Tibial nerve (tissue), 4 donors: Measurements from ENCODE around the gene HECTD4. TPM values are rescaled to one million over a fixed set of nuclear protein-coding genes. Genes with fewer than 3 reads are reported as not detected.

Source experiments
- DNase-seq, 2 donors: peaks; one replicate each; pipeline ENCODE4 v3.0.0-alpha.2; 2019; ENCODE audit warnings: low spot score in 2 of 2
- H3K27ac ChIP-seq, 4 donors: fragments of 200-600 bp; sonication (generic) in 3 of 4; one replicate each; pipeline ENCODE4 v1.5.1; 2017 to 2019; ENCODE audit warnings: mild to moderate bottlenecking in 1 of 4
- H3K27me3 ChIP-seq, 2 donors: fragments of 200-600 bp; sonication (generic) in 1 of 2; one replicate each; pipeline versions ENCODE4 v1.5.1 to v1.6.0; 2017 to 2019
- H3K36me3 ChIP-seq, 3 donors: fragments of 200-600 bp; sonication (generic); one replicate each; pipeline ENCODE4 v1.5.1; 2018 to 2019
- H3K4me1 ChIP-seq, 4 donors: fragments of 200-600 bp; sonication (generic) in 3 of 4; one replicate each; pipeline ENCODE4 v1.5.1; 2017 to 2019
- H3K4me3 ChIP-seq, 4 donors: fragments of 200-600 bp; sonication (generic) in 3 of 4; one replicate each; pipeline ENCODE4 v1.5.1; 2017 to 2019; ENCODE audit warnings: mild to moderate bottlenecking in 1 of 4, moderate library complexity in 1 of 4
- H3K9me3 ChIP-seq, 4 donors: fragments of 200-600 bp; sonication (generic) in 3 of 4; one replicate each; pipeline ENCODE4 v1.5.1; 2017 to 2019
- CTCF ChIP-seq, 5 experiments: fragments of 200-600 bp in 3 of 5; fragments of 450-650 bp in 2 of 5; sonication (generic) in 3 of 5; IDR thresholded peaks; one replicate each; pipeline ENCODE4 v1.5.1; 2016 to 2019; ENCODE audit warnings: antibody characterized with exemption in 5 of 5, mild to moderate bottlenecking in 3 of 5, moderate library complexity in 2 of 5
- EP300 ChIP-seq, 2 donors: sonication (generic); formaldehyde crosslinking; IDR thresholded peaks; one replicate each; pipeline ENCODE4 v1.6.1; 2017; ENCODE audit warnings: antibody characterized with exemption in 2 of 2, mild to moderate bottlenecking in 1 of 2
- POLR2A ChIP-seq, 2 donors: fragments of 450-650 bp; IDR thresholded peaks; one replicate each; pipeline ENCODE4 v1.6.1; 2017; ENCODE audit warnings: antibody characterized with exemption in 2 of 2, mild to moderate bottlenecking in 2 of 2, moderate library complexity in 2 of 2
- WGBS, 2 donors: methylation state at CpG; one replicate each; pipeline ENCODE4 v1.1.5; 2018; 5-methylcytosine and 5-hydroxymethylcytosine counted together
- total RNA-seq, 4 donors: library from RNA; depleted of rRNA; stranded (reverse); fragments of >200 nt; gene quantifications; one replicate each; pipeline ENCODE4 v1.1.0, GENCODE V29; 2016

The HECTD4 gene
- total RNA-seq, 4 donors from 2014 or later = 43.0 to 70.5 (median 58.5) TPM

GRCh38 chr12:112146123-112146522, 236.1 kb downstream of the HECTD4 start:
- Histone ChIP-seq H3K27ac (no peak overlapping the region), H3K4me3 (no peak overlapping the region), H3K4me1 (no peaks in the 10 kb centered on the region), H3K27me3 (no peaks in the 10 kb centered on the region), H3K9me3 (no peaks in the 10 kb centered on the region), H3K36me3 (peaks cover 2 to 98% (median 47%) of the 10 kb centered on the region in 3 donors)
- no peak for TF ChIP-seq POLR2A (IDR thresholded peaks at IDR 0.05)
- no peak for TF ChIP-seq CTCF (IDR thresholded peaks at IDR 0.05)
- no peak for TF ChIP-seq EP300 (IDR thresholded peaks at IDR 0.05)
- no peak for DNase-seq
- 86 to 89% methylated on average over 1 of the region's 1 CpG for WGBS, 2 donors

GRCh38 chr12:112140728-112141127, 241.5 kb downstream of the HECTD4 start:
- no peaks in the 10 kb centered on the region for H3K4me1 ChIP-seq
- TF ChIP-seq CTCF (IDR thresholded peaks at IDR 0.05) = no peak
- TF ChIP-seq EP300 (IDR thresholded peaks at IDR 0.05) = no peak
- TF ChIP-seq POLR2A (IDR thresholded peaks at IDR 0.05) = no peak
- peaks cover 2 to 99% (median 35%) of the 10 kb centered on the region in 3 donors for H3K36me3 ChIP-seq
- H3K27me3 ChIP-seq = no peaks in the 10 kb centered on the region
- DNase-seq = no peak
- H3K9me3 ChIP-seq = no peaks in the 10 kb centered on the region
- no peak overlapping the region for H3K4me3 ChIP-seq
- no peak overlapping the region for H3K27ac ChIP-seq
- WGBS, 2 donors = 85 to 90% methylated on average over 5 of the region's 5 CpGs

- no peaks in the 10 kb centered on the region for H3K27me3 ChIP-seq
- 90 to 92% methylated on average over 3 of the region's 3 CpGs for WGBS, 2 donors
- TF ChIP-seq CTCF (IDR thresholded peaks at IDR 0.05) (no peak), POLR2A (IDR thresholded peaks at IDR 0.05) (no peak)
- no peaks in the 10 kb centered on the region for H3K9me3 ChIP-seq
- DNase-seq = no peak
- no peak overlapping the region for H3K27ac ChIP-seq
- H3K36me3 ChIP-seq = peaks cover 0 to 57% (median 26%) of the 10 kb centered on the region in 3 donors
- no peak overlapping the region for H3K4me3 ChIP-seq
- H3K4me1 ChIP-seq = peaks cover 0 to 36% (median 16%) of the 10 kb centered on the region in 4 donors
These were observed 247.5 kb downstream of the HECTD4 start for GRCh38 chr12:112134731-112135130.

GRCh38 chr12:112133418-112133817, 248.8 kb downstream of the HECTD4 start:
- no peak for DNase-seq

GRCh38 chr12:112131686-112132085, 250.5 kb downstream of the HECTD4 start:
- peak overlapping the region in 2 of 4 donors; percentile 62 to 71 for H3K27ac ChIP-seq
- 71 to 73% methylated on average over 1 of the region's 1 CpG for WGBS, 2 donors
- H3K9me3 ChIP-seq = no peaks in the 10 kb centered on the region
- TF ChIP-seq POLR2A (IDR thresholded peaks at IDR 0.05) (no peak), CTCF (IDR thresholded peaks at IDR 0.05) (no peak), EP300 (IDR thresholded peaks at IDR 0.05) (no peak)
- no peak for DNase-seq
- peaks cover 0 to 27% (median 16%) of the 10 kb centered on the region in 3 donors for H3K36me3 ChIP-seq
- peaks cover 0 to 62% (median 30%) of the 10 kb centered on the region in 4 donors for H3K4me1 ChIP-seq
- no peaks in the 10 kb centered on the region for H3K27me3 ChIP-seq
- H3K4me3 ChIP-seq = no peak overlapping the region

More at GRCh38 chr12:112133418-112133817, 248.8 kb downstream of the HECTD4 start:
- 91 to 92% methylated on average over 5 of the region's 5 CpGs for WGBS, 2 donors
- H3K9me3 ChIP-seq = no peaks in the 10 kb centered on the region
- peak overlapping the region in 1 of 4 donors; percentile 1 for H3K27ac ChIP-seq
- peaks cover 0 to 44% (median 21%) of the 10 kb centered on the region in 4 donors for H3K4me1 ChIP-seq
- no peak overlapping the region for H3K4me3 ChIP-seq
- peaks cover 0 to 44% (median 24%) of the 10 kb centered on the region in 3 donors for H3K36me3 ChIP-seq
- no peaks in the 10 kb centered on the region for H3K27me3 ChIP-seq
- TF ChIP-seq POLR2A (IDR thresholded peaks at IDR 0.05) (no peak), CTCF (IDR thresholded peaks at IDR 0.05) (no peak), EP300 (IDR thresholded peaks at IDR 0.05) (no peak)
